ENCODE results near the gene CCDC149. TPM values are rescaled to one million over a fixed set of nuclear protein-coding genes. Genes with fewer than 3 reads are reported as not detected.
A peak's percentile ranks its signal among the peaks of the same experiment; 100 is the strongest.

The CCDC149 gene
- total RNA-seq, 4 donors from 2014 or later: 2.8 to 10.0 (median 4.8) TPM

DNA sequence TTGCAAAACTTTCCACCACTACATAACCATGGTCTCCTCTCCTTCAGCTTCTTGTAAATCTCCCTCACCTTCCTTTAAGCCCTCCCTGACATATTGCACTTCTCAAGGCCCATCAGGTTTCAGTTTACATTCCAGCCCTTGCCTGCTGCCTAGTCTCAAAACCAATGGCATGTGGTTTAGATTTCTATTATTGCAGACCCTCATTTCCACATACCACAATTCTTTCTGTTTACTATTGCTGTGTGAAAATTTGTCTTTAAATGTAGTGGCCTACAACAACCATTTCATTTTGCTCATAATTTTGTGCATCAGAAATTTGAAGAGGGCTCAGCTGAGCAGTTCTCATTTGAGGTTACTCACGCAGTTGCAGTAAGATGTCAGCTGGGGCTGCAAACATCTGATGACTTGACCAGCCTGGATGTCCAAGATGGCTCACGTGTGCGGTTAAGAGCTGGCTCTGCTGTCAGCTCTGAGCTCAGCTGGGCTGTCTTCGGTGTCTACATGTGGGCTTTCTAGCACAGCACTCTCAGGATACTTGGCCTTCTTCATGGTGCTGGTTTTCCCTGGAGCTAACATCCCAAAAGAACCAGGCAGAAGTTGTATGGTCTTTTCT is 147.4 kb downstream of the CCDC149 start:
- no peak for TF ChIP-seq POLR2A (IDR thresholded peaks at IDR 0.05)
- H3K9me3 ChIP-seq: no peaks in the 10 kb centered on the region
- H3K27ac ChIP-seq: peak overlapping the region in 2 of 4 donors; percentile 5 to 24

DNA sequence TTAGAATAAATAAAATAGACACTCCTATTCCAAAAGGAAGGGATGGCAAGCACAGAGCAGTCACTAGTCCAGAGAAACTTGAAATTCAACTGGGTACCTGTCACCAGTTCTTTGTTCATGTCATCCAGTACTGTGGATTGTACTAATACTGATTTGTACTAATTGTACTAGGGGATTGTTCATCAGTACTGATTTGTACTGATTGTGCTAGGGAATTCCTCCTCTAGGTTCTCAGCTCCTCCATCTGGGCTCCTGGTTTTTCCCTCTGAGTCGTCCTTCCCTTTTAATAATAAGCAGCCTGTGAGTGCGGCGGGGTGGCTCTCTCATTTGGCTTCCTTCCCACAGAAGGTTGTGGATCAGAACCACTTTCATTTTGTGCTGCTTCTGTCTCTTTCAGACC is 148.5 kb downstream of the CCDC149 start:
- in situ Hi-C loops (cut with MboI; ENCODE audit: low sequenced_read_pairs in 4 of 4): no loop called here
- no peaks in the 10 kb centered on the region for H3K36me3 ChIP-seq
- ATAC-seq (no peak), DNase-seq (no peak)
- no peaks in the 10 kb centered on the region for H3K27me3 ChIP-seq
- H3K9me3 ChIP-seq: no peaks in the 10 kb centered on the region
- H3K4me3 ChIP-seq: no peak overlapping the region
- TF ChIP-seq, protein P1, sequence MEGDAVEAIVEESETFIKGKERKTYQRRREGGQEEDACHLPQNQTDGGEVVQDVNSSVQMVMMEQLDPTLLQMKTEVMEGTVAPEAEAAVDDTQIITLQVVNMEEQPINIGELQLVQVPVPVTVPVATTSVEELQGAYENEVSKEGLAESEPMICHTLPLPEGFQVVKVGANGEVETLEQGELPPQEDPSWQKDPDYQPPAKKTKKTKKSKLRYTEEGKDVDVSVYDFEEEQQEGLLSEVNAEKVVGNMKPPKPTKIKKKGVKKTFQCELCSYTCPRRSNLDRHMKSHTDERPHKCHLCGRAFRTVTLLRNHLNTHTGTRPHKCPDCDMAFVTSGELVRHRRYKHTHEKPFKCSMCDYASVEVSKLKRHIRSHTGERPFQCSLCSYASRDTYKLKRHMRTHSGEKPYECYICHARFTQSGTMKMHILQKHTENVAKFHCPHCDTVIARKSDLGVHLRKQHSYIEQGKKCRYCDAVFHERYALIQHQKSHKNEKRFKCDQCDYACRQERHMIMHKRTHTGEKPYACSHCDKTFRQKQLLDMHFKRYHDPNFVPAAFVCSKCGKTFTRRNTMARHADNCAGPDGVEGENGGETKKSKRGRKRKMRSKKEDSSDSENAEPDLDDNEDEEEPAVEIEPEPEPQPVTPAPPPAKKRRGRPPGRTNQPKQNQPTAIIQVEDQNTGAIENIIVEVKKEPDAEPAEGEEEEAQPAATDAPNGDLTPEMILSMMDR (IDR thresholded peaks at IDR 0.05 in 4 of 5, conservative IDR thresholded peaks at IDR 0.05 in 1 of 5): no peak
- no peak for TF ChIP-seq POLR2A (IDR thresholded peaks at IDR 0.05)
- peak overlapping the region in 1 of 4 donors; percentile 68 for H3K27ac ChIP-seq
- peaks cover 0 to 12% of the 10 kb centered on the region in 2 donors for H3K4me1 ChIP-seq
- intact Hi-C loops (cut with DNase I; ENCODE audit: low total_unique reads): no loop called here

More for the DNA sequence above, 147.4 kb downstream of the CCDC149 start:
- Histone ChIP-seq H3K27me3 (no peaks in the 10 kb centered on the region), H3K4me1 (peaks cover 0 to 12% of the 10 kb centered on the region in 2 donors), H3K4me3 (no peak overlapping the region), H3K36me3 (no peaks in the 10 kb centered on the region)
- peak; percentile 34 to 35 for ATAC-seq
- in situ Hi-C loops (cut with MboI; ENCODE audit: low sequenced_read_pairs in 4 of 4) (no loop called here), intact Hi-C loops (cut with DNase I; ENCODE audit: low total_unique reads) (no loop called here)
- DNase-seq: peak in 1 of 2 donors; percentile 18

DNA sequence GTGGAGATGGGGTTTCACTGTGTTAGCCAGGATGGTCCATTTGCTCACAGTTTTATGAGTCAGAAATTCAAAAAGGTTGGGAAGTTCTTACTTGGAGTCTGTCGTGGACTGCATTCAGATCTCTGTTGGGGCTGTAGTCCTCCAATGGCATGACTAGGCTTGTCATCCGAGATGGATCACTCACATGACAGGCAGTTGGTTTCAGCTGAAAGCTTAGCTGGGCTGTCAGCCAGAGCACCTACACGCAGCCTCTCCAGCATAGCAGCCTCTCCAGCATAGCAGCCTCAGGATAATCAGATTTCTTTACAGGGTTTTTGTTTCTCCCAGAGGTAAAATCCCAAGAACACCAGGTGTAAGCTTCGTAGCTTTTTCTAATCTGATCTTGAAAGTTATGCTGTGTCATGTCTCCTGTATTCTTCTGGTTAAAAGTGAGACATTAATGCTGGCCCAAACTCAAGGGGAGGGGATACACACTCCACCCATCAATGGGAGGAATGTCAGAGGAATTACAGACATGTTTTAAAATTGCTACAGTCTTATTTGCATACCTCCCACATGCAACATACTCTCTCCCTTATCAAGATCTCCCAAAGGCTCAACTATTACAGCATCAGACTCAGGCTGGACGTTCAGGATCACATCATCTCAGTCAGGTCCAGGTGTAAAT is 149.1 kb downstream of the CCDC149 start:
- in situ Hi-C loops (cut with MboI; ENCODE audit: low sequenced_read_pairs in 4 of 4): no loop called here
- intact Hi-C loops (cut with DNase I; ENCODE audit: low total_unique reads): loop anchor here (2.0 kb wide), 1 partner anchor 21 kb away; no protein-coding TSS in a partner anchor
- ATAC-seq: peak; percentile 98 to 99
- Histone ChIP-seq H3K27me3 (no peaks in the 10 kb centered on the region), H3K4me1 (peaks cover 0 to 12% of the 10 kb centered on the region in 2 donors), H3K4me3 (no peak overlapping the region), H3K9me3 (no peaks in the 10 kb centered on the region), H3K27ac (peak overlapping the region; percentile 59 to 82 (median 71)), H3K36me3 (no peaks in the 10 kb centered on the region)
- TF ChIP-seq, protein P1 (IDR thresholded peaks at IDR 0.05 in 4 of 5, conservative IDR thresholded peaks at IDR 0.05 in 1 of 5): no peak
- TF ChIP-seq POLR2A (IDR thresholded peaks at IDR 0.05): no peak
- DNase-seq: peak; percentile 65 to 74

Other genes starting within 250 kb of the CCDC149 start
- 10 to 100 TPM in 1 of 4 donors, 1 to 10 TPM in 3; 2.5 to 13.0 (median 5.9) TPM for gene SOD3, start 117.5 kb downstream of the CCDC149 start, total RNA-seq
- gene LGI2, start 117.9 kb upstream of the CCDC149 start, total RNA-seq: under 1 TPM; 0.05 to 0.31 (median 0.19) TPM
- gene SEPSECS, start 247.4 kb upstream of the CCDC149 start, total RNA-seq: 1 to 10 TPM; 3.9 to 6.7 (median 4.7) TPM